Right lung (tissue), 5 donors: Measurements from ENCODE around the gene LRRC8D. TPM values are rescaled to one million over a fixed set of nuclear protein-coding genes. Genes with fewer than 3 reads are reported as not detected.

Source experiments
- polyA plus RNA-seq, 5 donors: library from polyadenylated mRNA; unstranded; fragments of 120-200 nt; gene quantifications; one replicate each; pipeline versions ENCODE4 v1.2.1 to v1.2.3, GENCODE V29; 2013; ENCODE audit warnings: inconsistent platforms in 1 of 5, low replicate concordance in 1 of 5; ENCODE audit not compliant: insufficient read length in 5 of 5, insufficient read depth in 1 of 5

Gene LRRC8D
- polyA plus RNA-seq, 5 donors, result 14.3 to 18.3 (median 17.0) TPM

Other genes with a start within 250 kb of the LRRC8D start
- 10 to 100 TPM in 1 of 5 donors, 1 to 10 TPM in 4; 5.5 to 10.4 (median 8.3) TPM for gene LRRC8C, start 187.9 kb upstream of the LRRC8D start, polyA plus RNA-seq
- gene ZNF326, start 174.1 kb downstream of the LRRC8D start, polyA plus RNA-seq, result 100 to 1,000 TPM in 1 of 5 donors, 10 to 100 TPM in 4; 49.4 to 100 (median 84.9) TPM